Inflammatory macrophage treated with lipopolysaccharide for 4 hours (primary cell): ENCODE results near the gene LMBR1.
"Not testable (repeated sequence)": the region's sequence is repeated elsewhere in the genome, so short reads cannot be mapped to it uniquely, and the experiment has no call there.

ENCODE experiments used
- DNase-seq: peaks from one replicate; pipeline ENCODE4 v3.0.0-alpha.2; 2020

The LMBR1 gene

GRCh38 chr7:156752367-156753228, 140.4 kb downstream of the LMBR1 start:
- peak; percentile 66 for DNase-seq

- DNase-seq, result peak; percentile 86
Observed at GRCh38 chr7:156751319-156751718, 141.7 kb downstream of the LMBR1 start.

- DNase-seq, result no peak
Observed at GRCh38 chr7:156747718-156748117, 145.3 kb downstream of the LMBR1 start.

GRCh38 chr7:156746891-156747290, 146.1 kb downstream of the LMBR1 start:
- DNase-seq, result no peak

- DNase-seq, result no peak
Observed at GRCh38 chr7:156739596-156739995, 153.4 kb downstream of the LMBR1 start.

- DNase-seq, result no peak
Observed at GRCh38 chr7:156735851-156736250, 157.1 kb downstream of the LMBR1 start.

- no peak for DNase-seq
Observed at GRCh38 chr7:156733638-156734037, 159.3 kb downstream of the LMBR1 start.

GRCh38 chr7:156732091-156732625, 160.8 kb downstream of the LMBR1 start:
- DNase-seq, result no peak

- DNase-seq, result no peak
Observed at GRCh38 chr7:156731651-156732050, 161.3 kb downstream of the LMBR1 start.

- peak; percentile 35 for DNase-seq
Observed at GRCh38 chr7:156725936-156726335, 167.0 kb downstream of the LMBR1 start.

- no peak for DNase-seq
Observed at GRCh38 chr7:156725073-156725472, 167.9 kb downstream of the LMBR1 start.

GRCh38 chr7:156722043-156722826, 170.7 kb downstream of the LMBR1 start:
- DNase-seq, result no peak

GRCh38 chr7:156703773-156704482, 189.1 kb downstream of the LMBR1 start:
- DNase-seq, result no peak

- no peak for DNase-seq
Observed at GRCh38 chr7:156703209-156703608, 189.8 kb downstream of the LMBR1 start.

- no peak for DNase-seq
Observed at GRCh38 chr7:156702399-156702798, 190.6 kb downstream of the LMBR1 start.

- DNase-seq, result not testable (repeated sequence)
Observed at GRCh38 chr7:156701787-156702186, 191.2 kb downstream of the LMBR1 start.

- DNase-seq, result not testable (repeated sequence)
Observed at GRCh38 chr7:156698512-156698911, 194.5 kb downstream of the LMBR1 start.

- not testable (repeated sequence) for DNase-seq
Observed at GRCh38 chr7:156697283-156697682, 195.7 kb downstream of the LMBR1 start.

- DNase-seq, result no peak
Observed at GRCh38 chr7:156693627-156694026, 199.4 kb downstream of the LMBR1 start.

- DNase-seq, result no peak
Observed at GRCh38 chr7:156692849-156693248, 200.1 kb downstream of the LMBR1 start.

- no peak for DNase-seq
Observed at GRCh38 chr7:156691764-156692163, 201.2 kb downstream of the LMBR1 start.

GRCh38 chr7:156684661-156685060, 208.3 kb downstream of the LMBR1 start:
- no peak for DNase-seq

- DNase-seq, result no peak
Observed at GRCh38 chr7:156684251-156684650, 208.7 kb downstream of the LMBR1 start.
